ENCODE measurements around the gene MIAT. TPM values are rescaled to one million over a fixed set of nuclear protein-coding genes. Genes with fewer than 3 reads are reported as not detected.

Gene MIAT
- total RNA-seq, 2 donors from 2014 or later = 0.50 to 0.80 TPM

DNA sequence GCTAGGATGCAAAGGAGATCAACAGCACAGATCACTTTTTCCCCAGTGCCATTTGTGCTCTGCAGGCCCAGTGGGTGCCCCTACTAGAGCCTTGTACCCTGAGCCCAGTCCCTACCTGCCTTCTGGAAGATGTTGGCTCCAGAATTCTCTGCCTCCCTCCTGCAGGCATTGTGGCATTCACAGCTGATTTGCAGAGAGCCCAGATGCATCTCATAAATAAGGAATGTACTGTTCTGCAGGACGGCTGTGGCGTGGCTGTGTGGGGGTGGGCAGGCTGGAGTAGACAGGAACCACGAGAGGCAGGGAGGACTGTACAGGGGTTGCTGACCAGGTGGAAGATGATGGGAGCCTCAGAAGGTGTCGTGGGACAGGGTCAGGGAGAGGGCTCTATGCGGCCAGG is 11.2 kb upstream of the MIAT start:
- H3K36me3 ChIP-seq = no peaks in the 10 kb centered on the region
- no peak for TF ChIP-seq POLR2A (IDR thresholded peaks at IDR 0.05)
- no peak for TF ChIP-seq POLR2AphosphoS5 (IDR thresholded peaks at IDR 0.05)
- TF ChIP-seq, protein P1, sequence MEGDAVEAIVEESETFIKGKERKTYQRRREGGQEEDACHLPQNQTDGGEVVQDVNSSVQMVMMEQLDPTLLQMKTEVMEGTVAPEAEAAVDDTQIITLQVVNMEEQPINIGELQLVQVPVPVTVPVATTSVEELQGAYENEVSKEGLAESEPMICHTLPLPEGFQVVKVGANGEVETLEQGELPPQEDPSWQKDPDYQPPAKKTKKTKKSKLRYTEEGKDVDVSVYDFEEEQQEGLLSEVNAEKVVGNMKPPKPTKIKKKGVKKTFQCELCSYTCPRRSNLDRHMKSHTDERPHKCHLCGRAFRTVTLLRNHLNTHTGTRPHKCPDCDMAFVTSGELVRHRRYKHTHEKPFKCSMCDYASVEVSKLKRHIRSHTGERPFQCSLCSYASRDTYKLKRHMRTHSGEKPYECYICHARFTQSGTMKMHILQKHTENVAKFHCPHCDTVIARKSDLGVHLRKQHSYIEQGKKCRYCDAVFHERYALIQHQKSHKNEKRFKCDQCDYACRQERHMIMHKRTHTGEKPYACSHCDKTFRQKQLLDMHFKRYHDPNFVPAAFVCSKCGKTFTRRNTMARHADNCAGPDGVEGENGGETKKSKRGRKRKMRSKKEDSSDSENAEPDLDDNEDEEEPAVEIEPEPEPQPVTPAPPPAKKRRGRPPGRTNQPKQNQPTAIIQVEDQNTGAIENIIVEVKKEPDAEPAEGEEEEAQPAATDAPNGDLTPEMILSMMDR (IDR thresholded peaks at IDR 0.05) = no peak
- H3K9me3 ChIP-seq = no peaks in the 10 kb centered on the region
- no peaks in the 10 kb centered on the region for H3K4me1 ChIP-seq (replicated peaks)
- DNase-seq (ENCODE audit: low spot score) = no peak
- H3K27me3 ChIP-seq (replicated peaks; ENCODE audit: insufficient read depth) = no peaks in the 10 kb centered on the region
- WGBS = 36% methylated on average over 5 of the region's 5 CpGs
- H3K4me3 ChIP-seq = no peak overlapping the region
- no peak overlapping the region for H3K27ac ChIP-seq
- intact Hi-C loops (cut with DNase I) = no loop called here

DNA sequence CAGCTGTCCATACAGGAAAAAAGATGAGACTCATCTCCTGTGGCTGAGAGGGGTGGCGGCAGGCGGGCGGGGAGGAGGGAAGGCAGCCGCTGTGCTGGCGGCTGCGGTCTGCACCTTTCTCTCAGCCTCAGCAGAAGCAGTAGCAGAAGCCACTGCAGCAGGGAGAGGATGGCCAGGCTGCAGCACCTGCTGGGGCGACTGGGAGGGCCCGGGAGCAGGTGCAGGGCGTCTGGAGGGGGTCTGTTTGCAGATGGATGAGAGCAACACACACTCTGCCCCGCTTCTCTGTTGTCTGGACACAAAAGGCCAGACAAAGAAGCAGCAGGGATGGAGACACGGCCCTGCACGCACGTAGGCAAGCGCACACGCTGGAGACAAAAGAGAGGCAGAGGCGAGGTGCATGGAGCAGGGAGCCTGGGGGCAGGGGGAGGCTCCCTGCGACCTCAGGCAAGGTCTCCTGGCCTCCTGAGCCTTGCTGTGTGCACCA is 9.3 kb upstream of the MIAT start:
- intact Hi-C loops (cut with DNase I) = no loop called here
- DNase-seq (ENCODE audit: low spot score) = no peak
- no peaks in the 10 kb centered on the region for H3K36me3 ChIP-seq
- WGBS = 28% methylated on average over 17 of the region's 17 CpGs
- TF ChIP-seq POLR2A (IDR thresholded peaks at IDR 0.05) (no peak), POLR2AphosphoS5 (IDR thresholded peaks at IDR 0.05) (no peak)
- TF ChIP-seq, protein P1 (IDR thresholded peaks at IDR 0.05) = no peak
- H3K27ac ChIP-seq = no peak overlapping the region
- H3K27me3 ChIP-seq (replicated peaks; ENCODE audit: insufficient read depth) = no peaks in the 10 kb centered on the region
- H3K9me3 ChIP-seq = no peaks in the 10 kb centered on the region
- H3K4me3 ChIP-seq = no peak overlapping the region
- H3K4me1 ChIP-seq (replicated peaks) = no peaks in the 10 kb centered on the region

GRCh38 chr22:26648528-26649388 is 8.6 kb upstream of the MIAT start:
- Histone ChIP-seq H3K27me3 (replicated peaks; ENCODE audit: insufficient read depth) (no peaks in the 10 kb centered on the region), H3K9me3 (no peaks in the 10 kb centered on the region), H3K36me3 (no peaks in the 10 kb centered on the region), H3K27ac (no peak overlapping the region), H3K4me1 (replicated peaks) (no peaks in the 10 kb centered on the region), H3K4me3 (no peak overlapping the region)
- DNase-seq (ENCODE audit: low spot score) = no peak
- intact Hi-C loops (cut with DNase I) = no loop called here
- TF ChIP-seq POLR2A (IDR thresholded peaks at IDR 0.05) (no peak), POLR2AphosphoS5 (IDR thresholded peaks at IDR 0.05) (no peak)
- TF ChIP-seq, protein P1 (IDR thresholded peaks at IDR 0.05) = no peak
- WGBS = 72% methylated on average over 6 of the region's 6 CpGs

- intact Hi-C loops (cut with DNase I) = no loop called here
- WGBS = 84% methylated on average over 6 of the region's 6 CpGs
- TF ChIP-seq POLR2A (IDR thresholded peaks at IDR 0.05) = no peak
- TF ChIP-seq POLR2AphosphoS5 (IDR thresholded peaks at IDR 0.05) = no peak
- TF ChIP-seq, protein P1 (IDR thresholded peaks at IDR 0.05) = no peak
- H3K9me3 ChIP-seq = no peaks in the 10 kb centered on the region
- no peaks in the 10 kb centered on the region for H3K36me3 ChIP-seq
- no peak for DNase-seq (ENCODE audit: low spot score)
- H3K4me1 ChIP-seq (replicated peaks) = no peaks in the 10 kb centered on the region
- H3K4me3 ChIP-seq = no peak overlapping the region
- no peaks in the 10 kb centered on the region for H3K27me3 ChIP-seq (replicated peaks; ENCODE audit: insufficient read depth)
- no peak overlapping the region for H3K27ac ChIP-seq
These were observed 6.5 kb upstream of the MIAT start for GRCh38 chr22:26650722-26651421.
